Small intestine (tissue), 7 donors: ENCODE results near the gene DNHD1. TPM values are rescaled to one million over a fixed set of nuclear protein-coding genes. Genes with fewer than 3 reads are reported as not detected.

Source experiments
- DNase-seq, 2 donors: peaks; one replicate each; pipeline versions ENCODE4 v3.0.0 to v3.0.0-alpha.2; 2013
- FAIRE-seq: peaks from 2 replicates; lab custom pipeline; 2012; peaks lifted over from hg19 to GRCh38; lab: Jason Lieb, UNC
- H3K27ac ChIP-seq, 3 donors: one replicate each; pipeline ENCODE4 v1.5.1; 2013; ENCODE audit warnings: low read length in 2 of 3, mild to moderate bottlenecking in 2 of 3, control low read depth in 1 of 3, inconsistent platforms in 1 of 3, low read depth in 1 of 3, moderate library complexity in 1 of 3
- H3K27me3 ChIP-seq, 3 donors: one replicate each; pipeline ENCODE4 v1.6.1; 2013; ENCODE audit warnings: low read length in 3 of 3, inconsistent platforms in 1 of 3; ENCODE audit not compliant: control insufficient read depth in 3 of 3, insufficient read depth in 3 of 3
- H3K36me3 ChIP-seq, 3 donors: one replicate each; pipeline ENCODE4 v1.6.1; 2013; ENCODE audit warnings: low read length in 3 of 3, inconsistent platforms in 1 of 3, low read depth in 1 of 3, mild to moderate bottlenecking in 1 of 3, moderate library complexity in 1 of 3; ENCODE audit not compliant: control insufficient read depth in 3 of 3, insufficient read depth in 2 of 3
- H3K4me1 ChIP-seq, 3 donors: one replicate each; pipeline ENCODE4 v1.6.1; 2013; ENCODE audit warnings: low read length in 2 of 3, inconsistent platforms in 1 of 3, low read depth in 1 of 3, mild to moderate bottlenecking in 1 of 3, moderate library complexity in 1 of 3; ENCODE audit not compliant: control insufficient read depth in 3 of 3, insufficient read depth in 2 of 3
- H3K4me3 ChIP-seq, 3 donors: one replicate each; pipeline ENCODE4 v1.5.1; 2013; ENCODE audit warnings: low read length in 3 of 3, control low read depth in 1 of 3, inconsistent platforms in 1 of 3, low read depth in 1 of 3, mild to moderate bottlenecking in 1 of 3, moderate library complexity in 1 of 3
- H3K9me3 ChIP-seq, 2 donors: one replicate each; pipeline ENCODE4 v1.6.1; 2013; ENCODE audit warnings: low read depth in 1 of 2, low read length in 1 of 2; ENCODE audit not compliant: control insufficient read depth in 2 of 2, insufficient read depth in 1 of 2
- WGBS, 3 donors: extraction: QIAGEN DNeasy Blood & Tissue Kit; methylation state at CpG; one replicate each; pipeline ENCODE4 v1.1.7; 2013; 5-methylcytosine and 5-hydroxymethylcytosine counted together
- polyA plus RNA-seq, 4 donors: library from polyadenylated mRNA; stranded (reverse) in 3 of 4; unstranded in 1 of 4; fragments of 200-250 nt in 3 of 4; fragments of 120-200 nt in 1 of 4; gene quantifications; one replicate each; pipeline versions ENCODE4 v1.2.1 to v1.2.3, GENCODE V29; 2013
- donor health status: healthy with polysubstance abuse.
- donor health status: control.
- donor health status: control.
- donor health status: Bipolar disorder and iron deficiency.
- donor health status: healthy.

The DNHD1 gene
- polyA plus RNA-seq, 4 donors = 4.0 to 10.5 (median 9.0) TPM

- 93 to 94% (median 93%) methylated on average over 26 of the region's 26 CpGs for WGBS, 3 donors
- no peaks in the 10 kb centered on the region for H3K27me3 ChIP-seq
- no peak for DNase-seq
- H3K27ac ChIP-seq = peak overlapping the region in 1 of 3 donors; percentile 46
- H3K9me3 ChIP-seq = no peaks in the 10 kb centered on the region
- no peak overlapping the region for H3K4me3 ChIP-seq
- FAIRE-seq = no peak
- peaks cover 0 to 26% (median 4%) of the 10 kb centered on the region in 3 donors for H3K4me1 ChIP-seq
- H3K36me3 ChIP-seq = peaks cover 6 to 63% (median 22%) of the 10 kb centered on the region in 3 donors
Observed at GRCh38 chr11:6457581-6458320, 39.3 kb upstream of the DNHD1 start.

- peaks cover 6 to 67% (median 23%) of the 10 kb centered on the region in 3 donors for H3K36me3 ChIP-seq
- H3K27me3 ChIP-seq = no peaks in the 10 kb centered on the region
- no peaks in the 10 kb centered on the region for H3K9me3 ChIP-seq
- no peak overlapping the region for H3K4me3 ChIP-seq
- peak overlapping the region in 1 of 3 donors; percentile 46 for H3K27ac ChIP-seq
- no peak for FAIRE-seq
- DNase-seq = no peak
- whole genome bisulfite sequencing, 3 donors = 65 to 82% (median 80%) methylated on average over 2 of the region's 2 CpGs
- peaks cover 0 to 26% (median 4%) of the 10 kb centered on the region in 3 donors for H3K4me1 ChIP-seq
Observed at GRCh38 chr11:6458352-6459098, 38.6 kb upstream of the DNHD1 start.

- Histone ChIP-seq H3K36me3 (peaks cover 6 to 68% (median 27%) of the 10 kb centered on the region in 3 donors), H3K4me3 (no peak overlapping the region), H3K27me3 (no peaks in the 10 kb centered on the region), H3K9me3 (no peaks in the 10 kb centered on the region), H3K27ac (peak overlapping the region in 2 of 3 donors; percentile 67 to 81), H3K4me1 (peaks cover 0 to 26% (median 4%) of the 10 kb centered on the region in 3 donors)
- FAIRE-seq = no peak
- DNase-seq = peak; percentile 81 to 86
- 10 to 59% (median 27%) methylated on average over 1 of the region's 1 CpG for WGBS, 3 donors
Observed at GRCh38 chr11:6459099-6459450, 38.0 kb upstream of the DNHD1 start.

- peak overlapping the region; percentile 56 to 82 (median 70) for H3K27ac ChIP-seq
- WGBS, 3 donors = 31 to 67% (median 48%) methylated on average over 6 of the region's 6 CpGs
- no peak for FAIRE-seq
Observed at GRCh38 chr11:6468712-6469495, 28.2 kb upstream of the DNHD1 start.

GRCh38 chr11:6469599-6469998, 27.5 kb upstream of the DNHD1 start:
- Histone ChIP-seq H3K4me3 (no peak overlapping the region), H3K27ac (peak overlapping the region; percentile 50 to 82 (median 70)), H3K27me3 (no peaks in the 10 kb centered on the region), H3K9me3 (no peaks in the 10 kb centered on the region), H3K36me3 (peaks cover 0 to 10% (median 0%) of the 10 kb centered on the region in 3 donors), H3K4me1 (peaks cover 6 to 38% (median 10%) of the 10 kb centered on the region in 3 donors)
- FAIRE-seq (no peak), DNase-seq (peak in 1 of 2 donors; percentile 82)
- 16 to 68% (median 46%) methylated on average over 1 of the region's 1 CpG for WGBS, 3 donors

More at GRCh38 chr11:6468712-6469495, 28.2 kb upstream of the DNHD1 start:
- Histone ChIP-seq H3K36me3 (peaks cover 0 to 14% (median under 1%) of the 10 kb centered on the region in 3 donors), H3K4me3 (no peak overlapping the region), H3K27me3 (no peaks in the 10 kb centered on the region), H3K9me3 (no peaks in the 10 kb centered on the region), H3K4me1 (peaks cover 6 to 33% (median 10%) of the 10 kb centered on the region in 3 donors)
- peak; percentile 79 to 90 for DNase-seq

GRCh38 chr11:6472934-6473333, 24.1 kb upstream of the DNHD1 start:
- H3K4me1 ChIP-seq = peaks cover 4 to 45% (median 13%) of the 10 kb centered on the region in 3 donors
- H3K4me3 ChIP-seq = peak overlapping the region; percentile 59 to 94 (median 60)
- 46 to 70% (median 55%) methylated on average over 1 of the region's 1 CpG for WGBS, 3 donors
- no peaks in the 10 kb centered on the region for H3K9me3 ChIP-seq
- H3K27me3 ChIP-seq = no peaks in the 10 kb centered on the region
- DNase-seq (no peak), FAIRE-seq (no peak)
- H3K27ac ChIP-seq = no peak overlapping the region
- H3K36me3 ChIP-seq = peaks cover 0 to 19% (median 2%) of the 10 kb centered on the region in 3 donors

GRCh38 chr11:6473451-6474412, 23.3 kb upstream of the DNHD1 start, which contains the start of gene TRIM3:
TRIM3 (minus strand) TSS chr11:6473941; CDS start chr11:6465695, 8,246 bp downstream.
- peak; percentile 89 to 93 for DNase-seq
- peaks cover 0 to 27% (median 2%) of the 10 kb centered on the region in 3 donors for H3K36me3 ChIP-seq
- H3K27me3 ChIP-seq = no peaks in the 10 kb centered on the region
- FAIRE-seq = no peak
- WGBS, 3 donors = 1 to 2% (median 2%) methylated on average over 38 to 87 of the region's 87 CpGs
- peak within 1 kb of the TSS; percentile 59 to 94 (median 60) for H3K4me3 ChIP-seq
- H3K9me3 ChIP-seq = no peaks in the 10 kb centered on the region
- H3K4me1 ChIP-seq = peaks cover 4 to 42% (median 13%) of the 10 kb centered on the region in 3 donors
- peak within 1 kb of the TSS; percentile 86 to 95 (median 94) for H3K27ac ChIP-seq
